Neural cell (in vitro differentiated cells): ENCODE data around the gene LRRC30. TPM values are rescaled to one million over a fixed set of nuclear protein-coding genes. Genes with fewer than 3 reads are reported as not detected.

Source experiments
- H2AFZ ChIP-seq: fragments of 200-600, 300-800 bp; sonication (generic), shearing (Covaris generic); 2 replicates; pipeline ENCODE4 v1.6.0; 2014; ENCODE audit warnings: low read depth, mild to moderate bottlenecking, antibody characterized with exemption, low read length, moderate library complexity
- H3F3A ChIP-seq: fragments of 200-600 bp; shearing (Covaris generic); 2 replicates; pipeline ENCODE4 v1.6.1; 2016; ENCODE audit warnings: mild to moderate bottlenecking, moderate library complexity, mixed read lengths, antibody characterized with exemption, low read length; ENCODE audit not compliant: insufficient read depth, poor library complexity, severe bottlenecking
- H3K27ac ChIP-seq: fragments of 200-600, 300-800 bp; sonication (generic), shearing (Covaris generic); 2 replicates; pipeline ENCODE4 v1.5.1; 2014; ENCODE audit warnings: mild to moderate bottlenecking, low read length, moderate library complexity
- H3K27me3 ChIP-seq: fragments of 300-800, 200-600 bp; sonication (generic), shearing (Covaris generic); 2 replicates; pipeline ENCODE4 v1.6.0; 2014; ENCODE audit warnings: mild to moderate bottlenecking, low read depth, low read length, moderate library complexity; ENCODE audit not compliant: insufficient read depth
- H3K36me3 ChIP-seq: fragments of 300-800, 200-600 bp; sonication (generic), shearing (Covaris generic); 2 replicates; pipeline ENCODE4 v1.5.1; 2014; ENCODE audit warnings: mild to moderate bottlenecking, antibody characterized with exemption, low read length, moderate library complexity; ENCODE audit not compliant: insufficient read depth
- H3K4me2 ChIP-seq: fragments of 300-800, 200-600 bp; sonication (generic), shearing (Covaris generic); 2 replicates; pipeline ENCODE4 v1.6.0; 2014; ENCODE audit warnings: mild to moderate bottlenecking, low read length
- H3K4me3 ChIP-seq: fragments of 300-800, 200-600 bp; sonication (generic), shearing (Covaris generic); 2 replicates; pipeline ENCODE4 v1.5.1; 2014; ENCODE audit warnings: mild to moderate bottlenecking, low read length, moderate library complexity
- H3K79me2 ChIP-seq: fragments of 200-600 bp; shearing (Covaris generic); replicated peaks from 2 replicates; pipeline ENCODE4 v1.6.0; 2014; ENCODE audit warnings: mild to moderate bottlenecking, low read length, moderate library complexity; ENCODE audit not compliant: insufficient read depth
- H3K9ac ChIP-seq: fragments of 300-800, 200-600 bp; sonication (generic), shearing (Covaris generic); 2 replicates; pipeline ENCODE4 v1.6.1; 2016; ENCODE audit warnings: mild to moderate bottlenecking, low read length, mixed read lengths
- H3K9me2 ChIP-seq: fragments of 200-600 bp; shearing (Covaris generic); 2 replicates; pipeline ENCODE4 v1.6.1; 2016; ENCODE audit warnings: mild to moderate bottlenecking, low read length, mixed read lengths; ENCODE audit not compliant: insufficient read depth
- H3K9me3 ChIP-seq: fragments of 200-600, 300-800 bp; sonication (generic), shearing (Covaris generic); 2 replicates; pipeline ENCODE4 v1.6.1; 2016; ENCODE audit warnings: mild to moderate bottlenecking, mixed run types, low read length, moderate library complexity, mixed read lengths
- H4K20me1 ChIP-seq: fragments of 200-600 bp; shearing (Covaris generic); 2 replicates; pipeline ENCODE4 v1.6.1; 2016; ENCODE audit warnings: mild to moderate bottlenecking, mixed run types; ENCODE audit not compliant: insufficient read depth
- CTCF ChIP-seq: fragments of 450-650 bp; IDR thresholded peaks from 2 replicates; pipeline ENCODE4 v1.5.1; 2014; ENCODE audit warnings: antibody characterized with exemption, mild to moderate bottlenecking, moderate library complexity; ENCODE audit not compliant: poor library complexity, severe bottlenecking
- EP300 ChIP-seq: fragments of 450-650 bp; conservative IDR thresholded peaks from 2 replicates; pipeline ENCODE4 v1.6.1; 2014; ENCODE audit warnings: antibody characterized with exemption, mild to moderate bottlenecking, moderate library complexity; ENCODE audit not compliant: poor library complexity, severe bottlenecking
- EZH2 ChIP-seq: fragments of 200-600, 300-800 bp; shearing (Covaris generic), sonication (generic); IDR thresholded peaks from 2 replicates; pipeline ENCODE4 v1.6.1; 2014; ENCODE audit warnings: antibody characterized with exemption, low read length, borderline replicate concordance, mild to moderate bottlenecking; ENCODE audit not compliant: insufficient read depth, poor library complexity, severe bottlenecking
- MXI1 ChIP-seq: fragments of 450-650 bp; conservative IDR thresholded peaks from 2 replicates; pipeline ENCODE4 v1.6.1; 2014; ENCODE audit warnings: antibody characterized with exemption, mild to moderate bottlenecking; ENCODE audit not compliant: poor library complexity, severe bottlenecking
- POLR2AphosphoS5 ChIP-seq: IDR thresholded peaks from 2 replicates; pipeline ENCODE4 v1.6.1; 2012
- RAD21 ChIP-seq: fragments of 450-650 bp; conservative IDR thresholded peaks from 2 replicates; pipeline ENCODE4 v1.6.1; 2014; ENCODE audit warnings: antibody characterized with exemption, mild to moderate bottlenecking, moderate library complexity
- REST ChIP-seq: IDR thresholded peaks from 2 replicates; pipeline ENCODE4 v1.6.1; 2012; ENCODE audit warnings: borderline replicate concordance
- SMC3 ChIP-seq: fragments of 450-650 bp; conservative IDR thresholded peaks from 2 replicates; pipeline ENCODE4 v1.6.1; 2014; ENCODE audit warnings: antibody characterized with exemption, mild to moderate bottlenecking, moderate library complexity; ENCODE audit not compliant: poor library complexity
- TAF1 ChIP-seq: IDR thresholded peaks from 2 replicates; pipeline ENCODE4 v1.6.1; 2012; ENCODE audit warnings: low read depth
- polyA plus RNA-seq: library from polyadenylated mRNA; depleted of rRNA; stranded (reverse); fragments of >200 nt; gene quantifications from 2 replicates; pipeline ENCODE4 v1.2.3, GENCODE V29; 2014

The LRRC30 gene
- polyA plus RNA-seq, 1 donor from 2014 or later = not detected

GRCh38 chr18:7234091-7234490 is 3.2 kb downstream of the LRRC30 start:
- TF ChIP-seq CTCF = no peak
- TF ChIP-seq REST = no peak
- TF ChIP-seq MXI1 = no peak
- no peak for TF ChIP-seq TAF1
- no peak for TF ChIP-seq EP300
- no peak for TF ChIP-seq RAD21
- TF ChIP-seq EZH2 = no peak
- TF ChIP-seq SMC3 = no peak
- no peak overlapping the region for H2AFZ ChIP-seq
- H4K20me1 ChIP-seq = no peaks in the 10 kb centered on the region
- H3K9ac ChIP-seq = no peak overlapping the region
- no peaks in the 10 kb centered on the region for H3K9me3 ChIP-seq
- no peak overlapping the region for H3K4me3 ChIP-seq
- H3K4me2 ChIP-seq = no peak overlapping the region
- no peak overlapping the region for H3K27ac ChIP-seq
- H3K79me2 ChIP-seq = no peaks in the 10 kb centered on the region
- no peaks in the 10 kb centered on the region for H3K9me2 ChIP-seq
- no peaks in the 10 kb centered on the region for H3K36me3 ChIP-seq
- no peaks in the 10 kb centered on the region for H3K27me3 ChIP-seq
- H3F3A ChIP-seq = no peaks in the 10 kb centered on the region

GRCh38 chr18:7234956-7235355 is 4.1 kb downstream of the LRRC30 start:
- Histone ChIP-seq H2AFZ (no peak overlapping the region), H3K27ac (no peak overlapping the region), H3K36me3 (no peaks in the 10 kb centered on the region), H3K79me2 (no peaks in the 10 kb centered on the region), H3K27me3 (no peaks in the 10 kb centered on the region), H3K4me3 (no peak overlapping the region), H4K20me1 (no peaks in the 10 kb centered on the region), H3K9ac (no peak overlapping the region), H3K9me3 (no peaks in the 10 kb centered on the region), H3K9me2 (no peaks in the 10 kb centered on the region), H3K4me2 (no peak overlapping the region), H3F3A (no peaks in the 10 kb centered on the region)
- no peak for TF ChIP-seq SMC3
- no peak for TF ChIP-seq RAD21
- TF ChIP-seq CTCF = no peak
- no peak for TF ChIP-seq EZH2
- no peak for TF ChIP-seq REST
- TF ChIP-seq POLR2AphosphoS5 = no peak
- TF ChIP-seq MXI1 = no peak
- no peak for TF ChIP-seq EP300
- no peak for TF ChIP-seq TAF1
